ENCODE results near the gene CDC25C.
A peak's percentile ranks its signal among the peaks of the same experiment; 100 is the strongest.

CDC25C gene

GRCh38 chr5:138331449-138332368 lies at the start of gene CDC25C:
Gene CDC25C (minus strand): TSS chr5:138331804. CDS start chr5:138331180, 624 bp downstream.
- DNase-seq (ENCODE audit: low read depth in 1 of 2, low spot score in 1 of 2) = peak; percentile 90 to 100
- in situ Hi-C loops (cut with HindIII; ENCODE audit: low pct_unique_long_range_greater_than_20kb, low sequenced_read_pairs) = no loop called here
- TF ChIP-seq JUND (IDR thresholded peaks at IDR 0.05; ENCODE audit: low read depth) = no peak

- in situ Hi-C loops (cut with HindIII; ENCODE audit: low pct_unique_long_range_greater_than_20kb, low sequenced_read_pairs) = no loop called here
- no peak for DNase-seq (ENCODE audit: low read depth in 1 of 2, low spot score in 1 of 2)
- no peak for TF ChIP-seq JUND (IDR thresholded peaks at IDR 0.05; ENCODE audit: low read depth)
Observed at GRCh38 chr5:138372653-138373052, 41.0 kb upstream of the CDC25C start.

- in situ Hi-C loops (cut with HindIII; ENCODE audit: low pct_unique_long_range_greater_than_20kb, low sequenced_read_pairs) = no loop called here
- no peak for DNase-seq (ENCODE audit: low read depth in 1 of 2, low spot score in 1 of 2)
- no peak for TF ChIP-seq JUND (IDR thresholded peaks at IDR 0.05; ENCODE audit: low read depth)
Observed at GRCh38 chr5:138372225-138372624, 40.6 kb upstream of the CDC25C start.

- in situ Hi-C loops (cut with HindIII; ENCODE audit: low pct_unique_long_range_greater_than_20kb, low sequenced_read_pairs) = no loop called here
- no peak for DNase-seq (ENCODE audit: low read depth in 1 of 2, low spot score in 1 of 2)
- no peak for TF ChIP-seq JUND (IDR thresholded peaks at IDR 0.05; ENCODE audit: low read depth)
Observed at GRCh38 chr5:138371454-138371853, 39.9 kb upstream of the CDC25C start.

- no peak for TF ChIP-seq JUND (IDR thresholded peaks at IDR 0.05; ENCODE audit: low read depth)
- DNase-seq (ENCODE audit: low read depth in 1 of 2, low spot score in 1 of 2) = no peak
- in situ Hi-C loops (cut with HindIII; ENCODE audit: low pct_unique_long_range_greater_than_20kb, low sequenced_read_pairs) = no loop called here
Observed at GRCh38 chr5:138370537-138370936, 38.9 kb upstream of the CDC25C start.

GRCh38 chr5:138369706-138370105 lies 38.1 kb upstream of the CDC25C start:
- TF ChIP-seq JUND (IDR thresholded peaks at IDR 0.05; ENCODE audit: low read depth) = no peak

GRCh38 chr5:138369261-138369660 lies 37.7 kb upstream of the CDC25C start:
- no peak for TF ChIP-seq JUND (IDR thresholded peaks at IDR 0.05; ENCODE audit: low read depth)
- DNase-seq (ENCODE audit: low read depth in 1 of 2, low spot score in 1 of 2) = no peak
- in situ Hi-C loops (cut with HindIII; ENCODE audit: low pct_unique_long_range_greater_than_20kb, low sequenced_read_pairs) = no loop called here

More at GRCh38 chr5:138369706-138370105, 38.1 kb upstream of the CDC25C start:
- in situ Hi-C loops (cut with HindIII; ENCODE audit: low pct_unique_long_range_greater_than_20kb, low sequenced_read_pairs) = no loop called here
- DNase-seq (ENCODE audit: low read depth in 1 of 2, low spot score in 1 of 2) = no peak

- in situ Hi-C loops (cut with HindIII; ENCODE audit: low pct_unique_long_range_greater_than_20kb, low sequenced_read_pairs) = no loop called here
- no peak for DNase-seq (ENCODE audit: low read depth in 1 of 2, low spot score in 1 of 2)
- no peak for TF ChIP-seq JUND (IDR thresholded peaks at IDR 0.05; ENCODE audit: low read depth)
Observed at GRCh38 chr5:138366632-138367382, 35.2 kb upstream of the CDC25C start.

GRCh38 chr5:138364576-138364975 lies 33.0 kb upstream of the CDC25C start:
- no peak for TF ChIP-seq JUND (IDR thresholded peaks at IDR 0.05; ENCODE audit: low read depth)
- in situ Hi-C loops (cut with HindIII; ENCODE audit: low pct_unique_long_range_greater_than_20kb, low sequenced_read_pairs) = no loop called here
- DNase-seq (ENCODE audit: low read depth in 1 of 2, low spot score in 1 of 2) = no peak

- in situ Hi-C loops (cut with HindIII; ENCODE audit: low pct_unique_long_range_greater_than_20kb, low sequenced_read_pairs) = no loop called here
- no peak for TF ChIP-seq JUND (IDR thresholded peaks at IDR 0.05; ENCODE audit: low read depth)
- DNase-seq (ENCODE audit: low read depth in 1 of 2, low spot score in 1 of 2) = no peak
Observed at GRCh38 chr5:138360941-138361452, 29.4 kb upstream of the CDC25C start.

- no peak for TF ChIP-seq JUND (IDR thresholded peaks at IDR 0.05; ENCODE audit: low read depth)
- in situ Hi-C loops (cut with HindIII; ENCODE audit: low pct_unique_long_range_greater_than_20kb, low sequenced_read_pairs) = no loop called here
- no peak for DNase-seq (ENCODE audit: low read depth in 1 of 2, low spot score in 1 of 2)
Observed at GRCh38 chr5:138359621-138360020, 28.0 kb upstream of the CDC25C start.

GRCh38 chr5:138354926-138355378 lies 23.3 kb upstream of the CDC25C start:
- peak; percentile 60 to 86 for DNase-seq (ENCODE audit: low read depth in 1 of 2, low spot score in 1 of 2)
- in situ Hi-C loops (cut with HindIII; ENCODE audit: low pct_unique_long_range_greater_than_20kb, low sequenced_read_pairs) = no loop called here
- TF ChIP-seq JUND (IDR thresholded peaks at IDR 0.05; ENCODE audit: low read depth) = no peak

GRCh38 chr5:138354387-138354786 lies 22.8 kb upstream of the CDC25C start:
- in situ Hi-C loops (cut with HindIII; ENCODE audit: low pct_unique_long_range_greater_than_20kb, low sequenced_read_pairs) = no loop called here
- DNase-seq (ENCODE audit: low read depth in 1 of 2, low spot score in 1 of 2) = no peak
- no peak for TF ChIP-seq JUND (IDR thresholded peaks at IDR 0.05; ENCODE audit: low read depth)
